GM18511 (cell line): ENCODE data around the gene MYO1B.

Source experiments
- ATAC-seq: cut with Tn5 transposase; IDR thresholded peaks from one replicate; pipeline ENCODE4 v1.9.1; 2021; ENCODE audit warnings: mild to moderate bottlenecking, moderate library complexity; ENCODE audit not compliant: unreplicated experiment

Gene MYO1B

GRCh38 chr2:191318729-191319078 is 73.5 kb downstream of the MYO1B start:
- no peak for ATAC-seq

DNA sequence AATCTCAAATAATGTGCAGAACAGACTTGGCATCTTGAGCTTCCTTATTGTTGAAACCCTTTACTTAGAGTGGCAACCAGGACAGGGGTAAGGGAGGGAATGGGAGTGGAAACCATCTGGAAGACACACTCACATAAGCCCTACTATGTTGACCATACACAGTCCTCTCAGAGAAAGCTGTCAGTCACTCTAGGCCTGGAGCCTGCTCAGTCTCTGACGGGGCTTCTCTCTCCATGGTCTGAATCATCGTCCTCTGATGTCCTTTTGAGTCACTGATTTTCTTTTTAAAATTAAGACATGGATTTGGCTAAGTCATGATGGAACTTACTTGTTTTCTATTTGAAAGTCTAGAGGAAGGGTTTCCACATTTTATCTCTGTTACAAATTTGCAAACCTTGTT is 74.0 kb downstream of the MYO1B start:
- ATAC-seq: no peak

GRCh38 chr2:191320881-191321280 is 75.7 kb downstream of the MYO1B start:
- no peak for ATAC-seq

DNA sequence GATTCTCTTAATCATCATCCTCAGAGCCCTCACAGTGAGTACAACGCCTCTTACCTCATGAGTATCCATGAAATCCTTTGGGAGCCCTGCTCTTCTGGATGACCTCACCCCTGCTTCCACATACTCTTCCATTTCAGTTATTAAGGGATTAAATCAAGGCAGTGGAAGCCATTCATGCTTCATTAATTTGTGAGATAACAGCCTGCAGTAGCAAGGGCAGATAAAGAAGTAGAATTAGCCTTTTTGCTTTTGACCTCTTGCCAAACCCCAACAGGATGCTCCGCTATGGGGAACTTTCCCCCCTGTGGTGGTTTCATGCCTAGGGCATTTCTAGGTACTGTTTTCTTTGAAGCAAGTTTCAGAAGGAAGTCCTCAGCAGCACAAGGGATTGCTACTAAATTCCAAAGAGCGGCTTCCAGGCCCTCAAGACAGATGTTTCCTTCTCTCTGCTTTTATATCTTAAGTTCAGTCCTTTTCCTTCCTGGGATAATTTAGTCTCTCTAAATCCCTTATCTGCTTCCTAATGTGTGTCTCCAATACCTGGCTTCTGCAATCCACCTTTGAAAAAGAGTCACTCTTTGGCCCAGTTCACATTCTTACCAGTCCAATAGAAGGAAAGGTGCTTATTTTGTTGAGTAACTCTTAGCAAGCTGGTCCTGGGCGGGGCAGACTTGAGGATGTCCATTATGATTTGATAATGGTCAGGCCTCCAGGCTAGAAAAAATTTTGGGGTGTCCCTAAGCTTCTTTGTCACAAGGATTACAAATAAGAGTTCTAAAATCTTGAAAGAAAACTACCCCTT is 76.9 kb downstream of the MYO1B start:
- peak; percentile 87 for ATAC-seq

- ATAC-seq: no peak
These were observed 77.8 kb downstream of the MYO1B start for GRCh38 chr2:191322828-191323506.

DNA sequence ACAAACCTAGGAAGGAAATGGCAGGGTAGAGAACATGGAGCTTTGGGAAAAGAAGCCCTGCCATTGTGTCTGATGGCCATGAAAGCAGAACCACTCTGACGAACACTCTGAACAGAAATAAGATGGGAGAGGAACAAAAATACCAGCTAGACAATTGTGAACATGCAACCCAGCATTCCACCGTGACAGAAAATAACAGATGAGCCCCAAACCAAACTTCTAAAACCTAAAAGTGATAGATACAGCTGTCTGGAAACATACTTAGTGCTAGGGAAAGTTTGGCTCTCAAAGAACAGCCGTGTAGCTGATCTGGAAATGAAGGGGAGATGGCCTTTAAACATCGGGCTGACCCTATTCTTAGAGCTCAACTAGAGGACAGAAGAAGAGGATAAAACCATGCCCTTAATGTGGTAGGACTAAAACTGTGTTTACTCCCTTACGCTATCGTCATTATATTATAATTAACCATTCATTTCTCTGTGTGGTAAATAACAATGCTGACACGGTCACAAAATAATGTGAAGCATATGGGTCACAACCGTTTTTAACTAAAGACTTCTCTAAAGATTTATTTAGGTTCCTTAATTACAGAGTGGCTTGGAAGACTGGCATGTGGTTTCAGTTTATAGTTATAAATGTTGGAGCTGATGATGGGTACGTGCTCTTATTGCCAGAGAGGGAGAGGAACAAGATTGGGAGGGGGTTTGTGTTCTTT is 80.6 kb downstream of the MYO1B start:
- no peak for ATAC-seq

- no peak for ATAC-seq
These were observed 82.3 kb downstream of the MYO1B start for GRCh38 chr2:191327484-191327883.

DNA sequence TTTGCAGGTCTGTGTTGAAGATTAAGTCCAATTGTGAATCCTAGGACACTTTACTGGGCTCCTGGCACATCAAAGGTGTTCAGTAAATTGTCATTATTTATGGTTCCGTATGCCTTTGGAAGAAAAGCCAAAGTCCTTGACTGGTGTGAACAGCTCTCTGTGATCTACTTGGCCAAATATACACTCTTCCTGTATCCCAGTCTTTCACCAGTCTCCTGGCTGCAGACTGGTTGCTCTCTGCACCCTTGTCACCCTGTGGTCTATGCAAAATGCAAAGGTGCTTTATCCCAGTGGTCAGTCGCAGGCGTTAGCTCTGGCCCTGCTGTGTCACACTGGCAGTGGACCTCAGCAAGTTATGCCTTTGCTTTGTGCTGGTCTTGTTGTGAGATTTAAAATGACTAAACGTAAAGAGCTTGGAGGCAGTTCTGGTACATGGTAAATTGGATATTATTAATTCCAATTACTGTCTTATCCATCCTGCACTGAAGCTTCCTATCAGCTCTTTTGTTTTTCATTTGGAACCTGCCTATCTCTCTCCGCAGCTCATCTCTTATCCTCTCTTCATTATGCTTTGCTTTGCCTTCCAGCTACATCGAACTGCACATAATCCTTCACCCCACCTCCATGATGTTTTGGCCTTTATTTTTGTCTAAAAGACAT is 83.1 kb downstream of the MYO1B start:
- ATAC-seq: no peak

GRCh38 chr2:191329841-191330240 is 84.6 kb downstream of the MYO1B start:
- ATAC-seq: no peak

DNA sequence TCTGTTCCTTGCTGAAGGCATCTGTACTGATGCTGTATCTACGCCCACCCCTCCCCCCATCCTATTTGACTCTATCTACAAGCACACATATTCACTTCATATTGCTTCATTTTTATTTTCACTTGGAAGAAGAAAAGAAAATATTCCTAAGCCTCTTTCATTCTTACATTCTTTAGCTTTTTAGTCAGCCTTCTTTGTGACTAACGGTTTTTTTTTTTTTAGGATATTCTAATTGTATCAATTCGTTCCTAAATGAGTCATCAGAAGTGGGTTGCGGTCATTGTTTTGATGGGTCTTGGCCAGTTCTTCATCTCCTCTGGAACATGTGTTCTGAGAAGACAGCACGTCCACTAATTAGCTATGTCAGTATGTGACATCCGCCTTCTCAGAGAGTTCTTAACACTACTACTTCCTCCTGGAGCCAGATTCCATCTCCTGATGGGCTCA is 88.7 kb downstream of the MYO1B start:
- no peak for ATAC-seq

DNA sequence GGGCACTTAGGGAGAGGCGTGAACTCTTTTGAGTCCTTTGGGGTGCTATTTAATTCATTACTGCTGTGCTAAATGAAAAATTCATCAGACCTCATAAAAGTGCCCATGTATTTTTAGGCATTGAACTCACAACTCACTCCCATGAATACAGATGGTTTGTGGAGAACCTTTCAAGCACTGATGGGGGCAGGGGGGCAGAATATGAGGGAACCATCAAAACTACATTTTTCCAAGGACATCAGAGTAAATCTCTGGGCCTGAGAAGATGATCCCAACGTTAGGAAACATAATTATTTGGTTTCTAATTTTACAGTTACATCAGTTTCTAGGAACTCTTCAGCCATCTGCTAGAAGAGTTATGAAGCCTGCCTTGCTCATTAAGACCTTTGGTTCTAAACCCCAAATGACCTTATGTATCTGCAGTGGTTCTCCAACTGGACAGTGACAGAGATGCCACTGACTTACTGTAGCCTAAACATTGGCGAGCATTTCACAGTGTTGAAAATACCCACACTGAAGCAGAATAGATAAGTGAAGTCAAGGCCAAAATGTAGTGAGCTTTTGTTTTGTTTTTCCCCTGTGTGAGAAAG is 90.8 kb downstream of the MYO1B start:
- ATAC-seq: no peak

- ATAC-seq: no peak
These were observed 96.2 kb downstream of the MYO1B start for GRCh38 chr2:191341436-191341835.

DNA sequence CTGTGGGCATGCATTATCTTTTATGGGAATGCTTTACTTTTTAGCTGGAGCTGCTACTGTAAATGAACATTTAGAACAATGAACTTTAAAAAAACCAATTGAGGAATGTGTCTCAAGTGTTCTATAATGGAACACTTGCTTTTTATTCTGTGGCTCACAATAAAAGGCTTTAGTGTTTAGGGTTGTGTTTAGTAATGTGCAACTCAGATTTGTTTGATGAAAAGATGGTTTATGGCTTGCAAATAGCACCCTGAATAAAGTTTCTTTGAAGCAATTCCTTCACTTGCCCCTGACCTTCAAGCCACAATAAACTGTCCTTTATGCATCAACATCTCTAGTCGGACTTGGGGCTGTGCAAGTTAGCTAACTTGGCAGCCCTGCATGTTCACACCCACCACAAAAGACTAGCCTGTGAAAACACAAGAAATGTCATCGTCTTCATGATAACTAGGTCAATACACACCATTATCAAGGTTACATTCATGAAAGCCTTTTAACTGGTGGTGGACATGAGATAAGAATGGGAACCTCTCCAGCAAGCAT is 98.7 kb downstream of the MYO1B start:
- no peak for ATAC-seq

GRCh38 chr2:191345788-191346187 is 100.6 kb downstream of the MYO1B start:
- no peak for ATAC-seq

DNA sequence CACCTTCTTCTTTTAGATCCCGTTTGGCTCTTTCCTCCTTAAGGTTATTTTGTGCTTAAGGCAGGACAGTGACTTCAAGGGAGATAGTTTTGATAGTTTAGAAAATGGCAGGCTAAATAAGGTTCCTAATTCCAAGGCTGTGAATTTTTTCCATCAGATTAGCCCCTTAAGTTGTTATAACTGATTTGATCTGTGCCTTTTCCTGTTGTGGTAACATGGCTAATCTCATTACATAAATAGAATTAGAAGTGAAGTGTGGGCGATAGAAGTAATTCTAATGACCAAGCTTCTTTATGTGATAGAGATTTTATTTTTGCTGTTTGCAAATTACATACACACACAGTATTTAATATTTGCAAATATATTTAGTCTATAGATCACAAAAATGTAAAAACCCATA is 102.0 kb downstream of the MYO1B start:
- no peak for ATAC-seq

DNA sequence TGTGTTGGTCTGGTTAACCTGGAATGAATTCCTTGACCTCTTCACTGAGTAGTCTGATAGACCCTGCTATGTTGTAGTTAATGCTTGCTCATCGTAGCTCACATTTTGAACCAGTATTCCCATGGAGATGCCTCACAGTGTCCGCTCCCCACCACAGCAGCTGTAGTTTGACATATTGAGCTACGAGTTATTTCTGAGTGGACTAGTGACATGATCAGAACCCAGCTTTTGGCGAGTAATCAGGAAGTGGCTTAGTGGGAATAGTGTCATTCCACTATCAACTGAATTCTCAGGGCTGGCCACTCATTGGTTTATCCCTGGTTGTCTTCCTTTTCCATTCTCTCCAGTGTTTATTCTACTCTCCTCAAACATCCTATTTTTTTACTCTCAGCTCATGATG is 102.7 kb downstream of the MYO1B start:
- ATAC-seq: no peak

DNA sequence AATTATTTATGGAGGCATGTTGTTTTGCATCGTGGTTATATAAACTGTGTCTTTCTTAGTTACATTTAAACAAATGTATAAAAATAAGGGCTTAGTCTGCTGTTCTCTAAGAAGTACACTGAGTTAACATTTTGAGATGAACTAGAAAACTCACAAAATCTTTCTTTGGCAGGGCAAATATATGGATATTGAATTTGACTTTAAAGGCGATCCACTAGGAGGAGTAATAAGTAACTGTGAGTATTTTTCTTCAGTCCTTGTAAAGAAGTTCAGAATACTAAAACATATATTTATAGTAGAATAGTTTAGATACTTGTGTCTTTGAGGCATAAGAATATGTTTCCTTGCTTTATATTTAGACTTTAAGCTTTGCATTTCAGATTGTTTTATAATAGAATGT is 104.8 kb downstream of the MYO1B start:
- ATAC-seq: no peak

GRCh38 chr2:191350826-191351225 is 105.6 kb downstream of the MYO1B start:
- no peak for ATAC-seq

DNA sequence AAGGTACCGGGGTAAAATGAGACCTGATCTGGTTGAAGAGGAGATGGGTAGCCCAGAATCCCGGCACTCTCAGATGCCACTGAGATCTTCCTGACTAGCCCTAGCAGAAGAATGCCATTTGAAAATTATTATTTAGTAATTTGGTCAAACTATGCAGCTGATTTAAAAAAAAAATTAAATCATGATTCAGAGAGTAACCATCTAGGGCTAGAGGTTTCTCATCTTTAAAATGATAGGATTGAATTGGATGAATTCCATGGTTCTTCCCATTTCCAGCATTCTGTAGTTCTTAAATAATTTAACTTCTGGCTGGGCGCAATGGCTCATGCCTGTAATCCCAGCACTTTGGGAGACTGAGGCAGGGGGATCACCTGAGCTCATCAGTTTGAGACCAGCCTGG is 106.1 kb downstream of the MYO1B start:
- ATAC-seq: no peak

DNA sequence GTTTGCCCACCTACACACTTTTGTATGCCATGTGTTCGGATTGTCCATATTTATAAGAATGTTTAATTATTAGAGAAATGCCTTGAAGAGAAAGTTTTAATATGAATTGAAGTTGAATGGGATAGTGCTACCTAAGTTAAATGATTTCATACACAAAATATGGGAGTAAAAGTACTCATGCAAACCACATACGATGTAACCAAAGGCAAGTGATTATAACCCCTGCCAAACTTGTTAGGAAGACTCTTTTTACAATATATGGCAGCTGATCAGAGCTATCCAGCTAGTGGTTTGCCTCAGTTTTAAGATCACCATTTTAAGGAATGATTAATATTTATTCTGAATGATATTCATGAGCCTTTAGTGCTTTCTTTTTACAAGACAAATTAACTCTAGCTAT is 106.7 kb downstream of the MYO1B start:
- no peak for ATAC-seq

DNA sequence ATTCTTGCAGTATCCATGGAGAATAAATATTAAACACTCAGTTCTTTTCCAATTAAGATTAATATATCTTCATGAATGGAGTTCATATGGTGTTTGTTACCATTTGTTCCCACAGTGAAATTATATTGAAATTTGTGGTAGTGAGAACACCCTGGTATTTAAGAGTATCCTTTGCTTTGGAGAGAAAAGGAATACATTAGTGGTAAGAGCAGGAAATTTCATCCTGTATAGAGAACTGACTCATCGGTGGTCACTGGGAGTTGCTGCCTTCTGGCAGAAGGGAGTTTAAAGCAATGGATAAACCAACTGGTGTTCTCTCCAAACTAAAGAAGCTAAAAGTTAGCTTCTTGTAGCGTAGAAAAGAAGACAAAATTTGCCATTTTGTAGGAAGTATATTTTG is 107.3 kb downstream of the MYO1B start:
- ATAC-seq: no peak
